ENCODE measurements around the gene RPS6KB2. TPM values are rescaled to one million over a fixed set of nuclear protein-coding genes. Genes with fewer than 3 reads are reported as not detected.
"Not testable (repeated sequence)": the region's sequence is repeated elsewhere in the genome, so short reads cannot be mapped to it uniquely, and the experiment has no call there.

RPS6KB2 gene
- total RNA-seq, 1 donor, result 63.0 TPM

DNA sequence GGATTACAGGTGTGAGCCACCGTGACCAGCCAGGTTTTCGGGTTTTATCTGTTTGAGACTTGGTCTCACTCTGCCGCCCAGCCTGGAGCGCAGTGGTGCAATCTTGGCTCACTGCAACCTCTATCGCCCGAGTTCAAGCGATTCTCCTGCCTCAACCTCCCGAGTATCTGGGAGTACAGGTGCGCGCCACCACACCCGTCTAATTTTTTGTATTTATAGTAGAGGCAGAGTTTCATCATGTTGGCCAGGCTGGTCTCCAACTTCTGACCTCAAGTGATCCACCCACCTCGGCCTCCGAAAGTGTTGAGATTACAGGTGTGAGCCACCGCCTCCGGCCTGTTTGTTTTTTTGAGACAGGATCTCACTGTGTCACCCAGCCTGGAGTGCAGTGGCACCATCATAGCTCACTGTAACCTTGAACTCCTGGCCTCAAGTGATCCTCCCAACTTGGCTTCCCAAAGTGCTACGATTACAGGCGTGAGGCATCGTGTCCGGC lies 882 bp upstream of the RPS6KB2 start:
- not testable (repeated sequence) for DNase-seq (ENCODE audit: low read depth in 2 of 3, low spot score in 2 of 3)

DNA sequence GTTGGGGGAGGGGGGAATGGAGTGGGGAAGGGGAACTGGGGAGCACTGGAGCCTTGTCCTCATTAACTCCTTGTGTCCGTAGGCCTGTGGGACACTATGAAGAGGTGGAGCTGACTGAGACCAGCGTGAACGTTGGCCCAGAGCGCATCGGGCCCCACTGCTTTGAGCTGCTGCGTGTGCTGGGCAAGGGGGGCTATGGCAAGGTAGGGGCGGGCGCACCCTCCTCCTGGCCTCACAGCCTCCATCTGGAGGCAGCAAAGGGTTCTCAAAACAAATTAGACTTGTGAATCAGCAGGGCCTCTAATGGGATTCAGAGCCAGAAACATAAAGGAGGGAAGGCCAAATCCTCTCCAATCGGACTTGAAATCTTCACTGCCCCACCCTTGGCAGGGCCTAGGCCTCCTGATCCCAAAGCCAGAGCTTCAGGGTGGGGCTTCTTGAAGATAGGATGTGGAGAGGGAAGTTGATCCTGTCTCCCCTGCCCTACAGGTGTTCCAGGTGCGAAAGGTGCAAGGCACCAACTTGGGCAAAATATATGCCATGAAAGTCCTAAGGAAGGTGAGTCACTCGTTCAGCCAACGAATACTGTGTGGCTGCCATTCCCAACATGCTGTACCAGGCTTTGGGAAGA lies 859 bp downstream of the RPS6KB2 start:
- DNase-seq (ENCODE audit: low read depth in 2 of 3, low spot score in 2 of 3), result no peak

DNA sequence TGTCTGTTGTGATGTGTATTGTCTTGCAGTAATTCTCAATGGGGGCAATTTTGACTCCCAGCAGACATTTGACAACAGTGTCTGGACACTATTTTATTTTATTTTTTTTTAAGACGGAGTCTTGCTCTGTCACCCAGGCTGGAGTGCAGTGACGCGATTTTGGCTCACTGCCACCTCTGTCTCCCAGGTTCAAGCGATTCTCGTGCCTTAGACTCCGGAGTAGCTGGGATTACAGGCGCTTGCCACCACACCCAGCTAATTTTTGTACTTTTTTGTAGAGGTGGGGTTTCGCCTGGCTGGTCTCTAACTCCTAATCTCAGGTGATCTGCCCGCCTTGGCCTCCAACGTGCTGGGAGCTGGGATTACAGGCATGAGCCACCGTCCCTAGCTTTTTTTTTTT lies 1.4 kb downstream of the RPS6KB2 start:
- no peak for DNase-seq (ENCODE audit: low read depth in 2 of 3, low spot score in 2 of 3)

DNA sequence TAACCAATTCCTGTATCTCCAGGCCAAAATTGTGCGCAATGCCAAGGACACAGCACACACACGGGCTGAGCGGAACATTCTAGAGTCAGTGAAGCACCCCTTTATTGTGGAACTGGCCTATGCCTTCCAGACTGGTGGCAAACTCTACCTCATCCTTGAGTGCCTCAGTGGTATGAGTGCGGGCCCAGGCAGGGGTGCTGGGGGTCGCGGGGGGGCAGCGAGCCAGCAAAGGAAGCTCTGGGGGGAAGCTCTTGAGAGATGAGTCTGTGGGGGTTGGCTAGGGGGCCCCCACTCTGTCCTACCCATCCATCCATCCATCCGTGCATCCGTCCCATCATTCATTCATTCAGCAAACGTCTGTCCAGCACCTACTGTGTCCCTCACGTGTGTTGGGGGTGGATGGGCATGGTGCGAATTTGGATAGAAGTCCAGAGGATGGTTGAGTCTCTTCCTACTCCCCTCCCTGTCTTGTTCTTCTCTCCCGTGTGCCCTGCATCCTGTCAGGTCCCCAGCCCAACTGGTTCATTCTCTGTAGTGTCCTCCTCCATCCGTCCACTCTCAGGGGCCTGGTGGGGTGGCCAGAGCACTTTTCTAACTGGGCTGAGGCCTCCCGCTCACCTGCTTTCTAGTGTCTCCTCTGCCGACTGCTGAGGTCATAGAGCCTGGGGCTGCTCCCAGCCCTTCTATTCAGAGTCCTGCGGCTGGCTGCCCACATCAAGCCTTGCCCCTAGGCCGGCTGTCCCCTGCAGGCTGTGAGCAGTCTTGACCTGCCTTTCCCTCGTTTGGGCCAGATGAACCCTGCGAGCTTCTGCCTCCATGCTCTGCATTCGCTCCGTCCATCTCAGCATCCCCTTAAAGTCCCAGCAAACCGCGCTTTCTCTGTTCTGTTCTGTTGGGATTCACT lies 3.3 kb downstream of the RPS6KB2 start:
- no peak for DNase-seq (ENCODE audit: low read depth in 2 of 3, low spot score in 2 of 3)

DNA sequence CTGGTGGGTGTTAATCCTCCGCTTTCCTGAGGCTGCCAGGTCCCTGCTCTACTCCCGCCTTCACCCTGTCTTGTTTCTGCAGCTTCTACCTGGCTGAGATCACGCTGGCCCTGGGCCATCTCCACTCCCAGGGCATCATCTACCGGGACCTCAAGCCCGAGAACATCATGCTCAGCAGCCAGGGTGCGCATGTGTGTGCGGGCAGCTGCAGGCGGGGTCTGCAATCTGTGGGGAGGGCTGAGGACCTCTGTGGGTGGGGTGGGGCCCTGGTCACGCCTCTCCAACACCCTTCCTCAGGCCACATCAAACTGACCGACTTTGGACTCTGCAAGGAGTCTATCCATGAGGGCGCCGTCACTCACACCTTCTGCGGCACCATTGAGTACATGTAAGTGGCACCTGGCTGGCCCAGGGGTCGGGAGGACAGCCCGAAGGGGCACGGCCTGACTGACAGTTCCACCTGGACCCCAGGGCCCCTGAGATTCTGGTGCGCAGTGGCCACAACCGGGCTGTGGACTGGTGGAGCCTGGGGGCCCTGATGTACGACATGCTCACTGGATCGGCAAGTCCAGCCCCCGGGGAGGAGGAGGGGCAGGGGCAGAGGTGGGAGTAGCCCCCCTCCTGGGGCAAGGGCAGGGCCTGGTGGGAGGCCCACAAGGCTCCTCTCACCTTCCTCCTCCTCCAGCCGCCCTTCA lies 4.5 kb downstream of the RPS6KB2 start:
- DNase-seq (ENCODE audit: low read depth in 2 of 3, low spot score in 2 of 3), result no peak

DNA sequence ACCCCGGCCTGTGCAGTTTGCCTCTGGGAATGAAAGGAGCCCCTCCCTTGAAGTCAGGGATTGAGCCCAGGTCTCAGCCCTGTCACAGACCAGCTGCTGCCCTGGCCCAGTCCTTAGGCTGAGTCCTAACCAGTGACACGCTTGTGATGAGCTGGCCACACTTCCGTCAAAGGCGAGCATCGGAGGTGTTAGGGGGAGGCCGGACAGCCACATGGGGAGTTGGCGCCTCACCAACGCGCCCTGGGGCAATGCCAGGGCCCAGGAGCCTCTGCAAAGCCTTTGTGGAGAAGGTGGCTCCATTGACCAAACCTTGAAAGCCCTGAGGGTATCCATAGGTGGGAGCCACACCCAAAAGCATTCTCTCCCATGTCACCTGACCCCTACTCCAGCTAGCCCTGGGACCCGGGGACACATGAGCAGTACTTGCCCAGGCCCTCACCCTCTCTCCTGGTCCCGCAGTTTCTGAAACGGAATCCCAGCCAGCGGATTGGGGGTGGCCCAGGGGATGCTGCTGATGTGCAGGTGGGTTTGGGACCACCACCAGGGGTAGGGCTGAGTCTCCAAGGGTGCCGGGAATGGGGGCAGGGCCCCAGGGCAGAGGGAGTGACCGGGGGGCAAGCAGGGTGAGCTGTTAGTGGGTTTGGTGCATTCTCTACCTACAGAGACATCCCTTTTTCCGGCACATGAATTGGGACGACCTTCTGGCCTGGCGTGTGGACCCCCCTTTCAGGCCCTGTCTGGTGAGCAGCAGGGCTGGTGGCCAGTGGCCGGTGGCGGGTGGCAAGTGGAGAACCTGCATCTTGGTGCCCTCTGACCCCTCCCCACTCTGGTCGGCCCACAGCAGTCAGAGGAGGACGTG lies 5.5 kb downstream of the RPS6KB2 start:
- no peak for DNase-seq (ENCODE audit: low read depth in 2 of 3, low spot score in 2 of 3)

DNA sequence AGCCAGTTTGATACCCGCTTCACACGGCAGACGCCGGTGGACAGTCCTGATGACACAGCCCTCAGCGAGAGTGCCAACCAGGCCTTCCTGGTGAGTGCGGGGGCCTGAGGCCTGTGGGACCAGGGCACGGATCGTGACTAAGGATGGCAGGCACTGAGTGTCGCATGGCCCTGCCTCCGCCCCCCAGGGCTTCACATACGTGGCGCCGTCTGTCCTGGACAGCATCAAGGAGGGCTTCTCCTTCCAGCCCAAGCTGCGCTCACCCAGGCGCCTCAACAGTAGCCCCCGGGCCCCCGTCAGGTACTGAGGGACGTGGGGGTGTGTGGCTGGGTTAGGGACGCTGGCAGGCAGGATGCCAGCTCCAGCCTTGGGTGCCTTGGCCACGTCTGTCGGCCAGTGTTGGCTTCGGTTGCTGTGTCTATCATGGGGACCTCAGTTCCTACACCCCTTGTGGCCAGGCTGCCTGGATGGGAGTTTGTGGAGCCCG lies 6.1 kb downstream of the RPS6KB2 start:
- no peak for DNase-seq (ENCODE audit: low read depth in 2 of 3, low spot score in 2 of 3)

DNA sequence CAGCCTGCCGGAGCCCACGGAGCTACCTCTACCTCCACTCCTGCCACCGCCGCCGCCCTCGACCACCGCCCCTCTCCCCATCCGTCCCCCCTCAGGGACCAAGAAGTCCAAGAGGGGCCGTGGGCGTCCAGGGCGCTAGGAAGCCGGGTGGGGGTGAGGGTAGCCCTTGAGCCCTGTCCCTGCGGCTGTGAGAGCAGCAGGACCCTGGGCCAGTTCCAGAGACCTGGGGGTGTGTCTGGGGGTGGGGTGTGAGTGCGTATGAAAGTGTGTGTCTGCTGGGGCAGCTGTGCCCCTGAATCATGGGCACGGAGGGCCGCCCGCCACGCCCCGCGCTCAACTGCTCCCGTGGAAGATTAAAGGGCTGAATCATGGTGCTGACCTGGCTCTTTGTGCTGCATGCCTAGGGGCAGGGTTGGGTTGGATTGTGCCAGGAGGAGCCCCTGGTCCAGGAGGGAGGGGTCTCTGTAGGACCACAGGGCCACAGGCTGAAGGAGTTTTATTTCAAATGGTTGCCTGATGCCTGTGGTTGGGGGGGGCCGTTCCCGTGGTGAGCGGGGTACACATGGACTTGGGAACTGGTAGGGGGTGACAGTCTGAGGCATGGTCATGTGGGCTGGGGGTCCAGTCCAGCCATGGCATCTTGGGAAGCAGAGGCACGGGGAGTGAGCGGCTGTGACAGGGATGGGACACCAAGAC lies 6.9 kb downstream of the RPS6KB2 start:
- no peak for DNase-seq (ENCODE audit: low read depth in 2 of 3, low spot score in 2 of 3)

DNA sequence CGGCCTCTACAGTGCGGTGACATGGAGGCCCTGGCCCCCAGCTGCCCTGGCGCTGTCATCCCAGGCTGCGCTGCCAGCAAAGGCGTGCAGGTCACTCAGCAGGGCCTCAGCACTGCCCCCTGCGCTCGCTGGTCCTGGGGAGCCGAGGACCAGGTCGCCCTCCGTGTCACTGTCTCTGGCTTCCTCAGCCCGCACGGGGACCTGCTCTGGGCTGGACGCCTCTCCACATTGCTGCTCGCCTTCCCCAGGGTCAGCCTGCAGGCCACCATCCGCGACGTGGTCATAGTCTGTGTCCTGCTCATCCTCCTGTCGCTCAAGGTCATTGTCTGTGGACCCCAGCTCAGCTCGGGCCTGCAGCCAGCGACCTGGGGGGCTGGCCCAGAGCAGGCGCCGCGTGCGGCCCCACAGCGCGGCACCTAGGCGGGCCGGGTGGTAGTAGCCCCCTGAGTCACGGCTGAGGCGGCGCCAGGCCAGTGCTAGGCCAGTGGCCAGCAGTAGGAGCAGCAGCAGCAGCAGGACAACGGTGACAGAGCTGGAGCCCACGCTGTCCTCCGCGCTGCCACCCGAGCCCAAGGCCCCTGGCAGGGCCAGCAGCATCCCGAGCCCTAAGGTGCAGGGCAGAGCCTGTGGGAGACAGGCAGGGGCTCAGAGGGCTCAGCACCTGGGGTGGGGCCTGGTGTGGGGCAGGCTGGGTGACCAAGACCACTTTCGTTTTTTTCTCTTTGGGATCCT lies 7.6 kb downstream of the RPS6KB2 start:
- DNase-seq (ENCODE audit: low read depth in 2 of 3, low spot score in 2 of 3), result no peak

DNA sequence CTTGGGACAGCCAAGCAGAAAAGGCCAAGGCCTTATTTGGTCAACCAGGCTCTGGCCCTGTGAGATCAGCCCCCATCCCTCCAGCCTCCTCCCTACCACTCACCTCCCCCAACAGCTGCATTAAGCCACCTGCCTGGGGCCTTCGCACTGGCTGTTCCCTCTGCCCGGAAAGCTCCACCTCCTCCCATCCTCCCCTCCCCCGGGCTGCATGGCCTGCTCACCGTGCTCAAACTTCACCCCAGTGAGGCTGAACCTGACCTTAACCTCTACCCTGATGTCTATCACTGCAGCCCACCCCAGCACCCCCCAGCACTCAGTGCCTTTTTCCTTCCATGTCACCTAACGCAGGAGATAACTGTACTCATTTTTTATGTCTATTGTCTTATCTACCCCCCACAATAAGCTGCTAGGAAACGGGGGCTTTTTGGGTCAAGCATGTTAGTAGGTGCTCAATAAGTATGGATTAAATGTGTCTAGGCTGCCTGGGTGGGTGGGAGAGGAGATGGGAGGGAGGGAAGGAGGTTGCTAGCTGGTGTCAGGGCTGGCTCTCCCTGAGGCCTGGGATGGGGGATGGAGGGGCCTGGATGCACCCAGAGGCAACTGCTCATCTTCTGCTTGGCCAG lies 8.3 kb downstream of the RPS6KB2 start:
- peak in 1 of 3 donors; percentile 33 for DNase-seq (ENCODE audit: low read depth in 2 of 3, low spot score in 2 of 3)

DNA sequence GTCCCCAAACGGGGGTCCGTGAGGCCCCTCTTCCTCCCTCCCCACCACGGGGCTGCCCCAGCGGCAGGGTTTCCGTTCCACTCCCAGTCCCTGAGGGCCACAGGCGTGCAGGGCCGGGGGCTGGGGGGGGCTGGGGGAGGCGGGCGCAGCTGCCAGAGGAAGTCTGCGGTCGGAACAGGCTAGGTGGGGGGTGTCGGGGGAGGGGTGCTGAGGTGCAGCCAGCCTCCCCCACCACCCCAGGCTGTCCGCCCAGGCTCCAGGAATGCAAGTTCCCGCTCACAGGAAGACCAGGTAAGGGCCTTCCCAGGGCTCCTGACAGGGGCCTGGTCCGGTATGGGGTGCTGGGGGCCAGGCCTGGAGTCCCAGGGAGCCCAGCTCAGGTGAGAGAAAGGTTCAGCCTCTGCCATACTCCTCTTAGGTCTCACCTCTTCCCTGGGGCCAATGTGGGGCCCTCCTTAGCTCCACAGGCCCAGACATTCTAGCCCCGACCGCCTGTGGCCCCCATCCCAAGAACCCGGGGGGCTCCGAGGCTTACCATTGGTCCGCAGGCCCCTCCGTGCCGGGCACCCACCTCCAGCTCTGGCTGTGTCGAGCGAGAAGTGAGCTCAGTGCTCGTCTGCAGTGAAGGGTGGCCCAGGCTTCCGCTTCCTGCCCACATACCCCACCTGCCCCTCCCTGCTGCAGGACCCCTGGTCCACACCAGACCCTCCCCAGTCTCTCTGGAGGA lies 9.0 kb downstream of the RPS6KB2 start, which contains the start of gene PTPRCAP:
PTPRCAP (minus strand) TSS at position 601 of the 727 bp plus-strand sequence; CDS start at position 538, 63 bp downstream.
- DNase-seq (ENCODE audit: low read depth in 2 of 3, low spot score in 2 of 3), result peak in 1 of 3 donors; percentile 62

DNA sequence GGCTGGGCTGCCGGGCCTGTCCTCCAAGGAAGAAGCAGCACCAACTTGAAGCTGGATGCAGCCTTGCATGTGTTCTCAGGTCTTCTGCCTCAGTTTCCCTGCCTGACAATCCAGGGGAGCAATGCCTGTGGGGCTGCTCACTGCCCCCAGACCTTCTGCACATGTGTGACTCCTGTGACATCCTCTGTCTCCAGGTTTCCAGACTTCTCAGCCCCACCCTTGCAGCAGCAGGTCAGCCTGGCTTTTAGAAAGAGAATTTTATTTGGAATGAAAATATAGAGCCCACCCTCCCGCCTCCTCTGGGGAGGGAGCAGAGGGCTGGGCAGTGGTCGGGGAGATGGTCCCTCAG lies 9.5 kb downstream of the RPS6KB2 start:
- no peak for DNase-seq (ENCODE audit: low read depth in 2 of 3, low spot score in 2 of 3)

DNA sequence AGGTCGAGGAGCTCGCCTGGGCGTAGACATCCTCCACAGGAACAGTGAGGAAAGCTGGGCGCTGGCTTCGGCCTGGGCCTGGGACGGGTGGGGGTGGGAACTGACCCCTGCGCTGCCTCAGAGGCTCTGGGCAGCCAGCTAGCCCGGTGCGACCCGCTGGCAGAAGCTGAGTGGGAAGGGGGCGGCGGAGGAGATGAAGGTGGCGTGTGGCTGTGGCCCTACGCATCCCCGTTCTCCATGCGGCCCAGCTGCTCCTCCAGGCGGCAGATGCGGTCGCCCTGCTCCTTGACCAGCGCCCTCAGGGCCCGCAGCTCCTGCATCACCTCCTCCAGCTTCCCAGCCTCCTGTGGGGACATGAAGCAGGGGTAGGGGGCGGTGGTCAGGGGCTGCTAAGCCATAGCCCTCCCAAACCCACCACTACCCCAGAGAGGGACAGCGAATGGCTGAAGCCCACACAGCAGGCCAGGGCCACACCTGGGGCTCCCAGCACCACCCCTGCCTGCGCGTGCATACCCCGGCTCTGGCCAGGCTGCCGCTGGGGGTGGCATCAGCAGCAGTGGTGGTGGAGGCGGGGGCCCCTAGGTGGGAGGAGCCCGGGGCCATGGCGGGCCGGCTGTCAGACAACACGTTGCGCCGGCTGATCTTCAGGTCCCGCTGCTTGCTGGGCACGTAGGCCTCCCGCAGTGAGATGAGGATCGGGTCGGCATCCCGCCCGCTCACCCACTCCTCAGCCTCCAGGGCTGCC lies 10.0 kb downstream of the RPS6KB2 start:
- DNase-seq (ENCODE audit: low read depth in 2 of 3, low spot score in 2 of 3), result no peak

DNA sequence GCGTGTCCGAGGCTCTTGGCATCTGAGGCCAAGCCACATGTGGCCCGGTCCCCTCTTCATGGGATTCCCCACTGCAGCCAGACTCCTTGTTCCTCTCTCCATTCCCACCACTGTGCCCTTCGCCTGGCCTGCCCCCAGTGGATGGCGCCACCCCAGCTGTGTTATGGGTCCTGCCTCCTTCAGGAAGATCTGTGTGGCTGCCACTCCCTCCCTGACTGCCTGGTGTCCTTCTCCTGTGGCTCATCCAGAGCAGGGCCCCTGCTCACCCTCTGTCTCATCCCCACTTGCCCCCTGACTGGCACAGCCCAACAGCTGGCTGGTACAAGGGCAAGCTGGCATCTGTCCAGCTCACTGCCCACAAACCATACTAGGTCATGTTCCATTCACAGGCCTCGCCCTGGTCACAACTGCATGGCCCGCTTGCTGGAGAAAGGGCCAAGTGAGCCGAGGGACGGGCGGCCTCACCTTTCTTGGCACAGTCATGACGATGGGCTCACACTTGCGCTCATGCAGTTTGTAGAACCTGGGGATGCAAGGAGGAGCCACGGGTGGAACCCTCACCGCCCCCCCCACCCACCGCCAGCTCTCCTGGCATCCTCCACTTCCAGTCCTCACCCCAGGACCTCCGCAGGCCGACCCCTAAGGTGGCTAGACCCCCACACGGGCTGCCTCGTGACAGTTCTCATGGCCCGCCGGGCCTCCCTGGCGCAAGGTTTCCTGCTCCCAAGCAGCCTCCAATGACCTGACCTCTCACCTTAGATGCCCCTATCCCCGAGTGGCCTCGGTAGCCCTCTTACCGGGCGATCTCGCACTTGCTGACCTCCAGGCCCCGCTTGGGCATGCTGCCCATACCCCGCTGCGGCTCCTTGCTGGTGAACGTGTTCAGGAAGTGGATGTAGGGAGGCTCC lies 11.3 kb downstream of the RPS6KB2 start:
- peak in 1 of 3 donors; percentile 40 for DNase-seq (ENCODE audit: low read depth in 2 of 3, low spot score in 2 of 3)

DNA sequence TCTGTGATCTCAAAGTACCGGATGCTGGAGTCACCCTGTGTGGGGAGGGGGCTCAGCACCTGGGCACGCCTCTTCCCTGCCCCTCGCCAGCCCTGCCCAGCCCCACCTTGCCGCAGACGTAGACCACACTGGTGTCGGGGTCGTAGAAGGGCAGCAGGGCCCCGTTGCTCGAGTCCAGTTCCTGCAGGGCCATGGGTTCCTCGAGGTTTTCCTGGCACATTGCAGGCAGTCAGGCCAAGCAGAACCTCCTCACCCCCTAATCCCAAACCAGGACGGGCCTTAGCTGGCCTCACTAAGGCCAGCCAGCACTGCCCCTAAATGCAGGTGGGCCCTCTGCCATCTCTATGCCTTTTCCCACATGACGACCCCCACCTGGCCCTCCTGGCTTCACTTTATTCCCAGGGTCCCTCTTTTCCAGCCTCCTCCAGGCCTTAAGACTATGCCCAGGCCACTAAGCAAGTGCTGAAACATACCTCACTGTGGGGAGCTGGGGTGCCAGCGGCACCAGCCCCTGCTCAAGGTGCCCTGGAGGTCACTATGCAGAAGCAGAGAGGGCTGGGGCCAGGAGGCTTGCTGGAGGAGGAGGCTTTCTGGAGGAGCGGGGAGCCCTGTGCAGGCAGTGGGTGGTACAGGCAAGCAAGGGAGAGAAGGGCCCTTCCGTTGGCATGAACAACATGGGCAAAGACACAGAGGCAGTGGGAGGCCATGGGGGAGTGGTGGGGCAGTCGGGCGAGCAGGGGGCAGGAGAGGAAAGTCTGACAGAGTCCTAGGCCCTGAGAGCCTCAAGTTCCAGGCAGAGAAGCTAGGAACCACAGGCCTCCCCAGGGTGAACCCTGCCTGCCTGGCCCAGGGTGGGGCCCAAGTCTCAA lies 12.2 kb downstream of the RPS6KB2 start:
- no peak for DNase-seq (ENCODE audit: low read depth in 2 of 3, low spot score in 2 of 3)
